MCF 10A (cell line): ENCODE data around the gene LIG3. TPM values are rescaled to one million over a fixed set of nuclear protein-coding genes. Genes with fewer than 3 reads are reported as not detected.

ENCODE experiments used
- BruUV-seq: library from RNA; stranded (reverse); fragments of 400-500 nt; replicated peaks from 2 replicates; lab custom pipeline; 2021; lab: Mats Ljungman, UMichigan
- CTCF ChIA-PET: fragments of 300-600 bp; sonication (Branson Sonifier 250); formaldehyde crosslinking; extraction: SDS; loops from one replicate; lab custom pipeline; 2021; ENCODE audit warnings: antibody characterized with exemption, inconsistent platforms; lab: Yijun Ruan, JAX
- POLR2A ChIA-PET: fragments of 300-600, 350-650 bp; sonication (Branson Sonifier 250); formaldehyde crosslinking; extraction: SDS; loops from one replicate; lab custom pipeline; 2020; ENCODE audit warnings: antibody characterized with exemption, inconsistent platforms; lab: Yijun Ruan, JAX
- DNase-seq: peaks from one replicate; pipeline ENCODE4 v3.0.0-alpha.2; 2018; ENCODE audit not compliant: unreplicated experiment
- H3K27ac Mint-ChIP-seq: one replicate; pipeline ENCODE4 v1.8.0; 2022; ENCODE audit warnings: mild to moderate bottlenecking, low read depth, mixed read lengths; ENCODE audit not compliant: unreplicated experiment
- H3K27me3 Mint-ChIP-seq: one replicate; pipeline ENCODE4 v1.8.0; 2022; ENCODE audit warnings: mixed read lengths; ENCODE audit not compliant: insufficient read depth, unreplicated experiment
- H3K36me3 Mint-ChIP-seq: one replicate; pipeline ENCODE4 v1.8.0; 2022; ENCODE audit warnings: mild to moderate bottlenecking, moderate library complexity, mixed read lengths; ENCODE audit not compliant: insufficient read depth, unreplicated experiment
- H3K4me1 Mint-ChIP-seq: one replicate; pipeline ENCODE4 v1.8.0; 2022; ENCODE audit warnings: mixed read lengths; ENCODE audit not compliant: insufficient read depth, unreplicated experiment
- H3K4me3 Mint-ChIP-seq: one replicate; pipeline ENCODE4 v1.8.0; 2022; ENCODE audit warnings: mild to moderate bottlenecking, moderate library complexity, mixed read lengths; ENCODE audit not compliant: unreplicated experiment
- H3K9me3 Mint-ChIP-seq: one replicate; pipeline ENCODE4 v1.8.0; 2022; ENCODE audit warnings: mixed read lengths; ENCODE audit not compliant: unreplicated experiment
- intact Hi-C: fragments of 100-400 bp; cut with micrococcal nuclease; formaldehyde crosslinking; loops from 2 replicates; pipeline ENCODE4 v1.14.1; 2022
- total RNA-seq: library from RNA; stranded (reverse); gene quantifications from 2 replicates; pipeline ENCODE4 v1.2.3, GENCODE V29; 2022
- TF ChIP-seq, protein P1 (sequence below): fragments of 200-600 bp; IDR thresholded peaks from one replicate; pipeline ENCODE4 v1.8.0; 2022; ENCODE audit warnings: antibody characterized with exemption, mild to moderate bottlenecking; ENCODE audit not compliant: unreplicated experiment

The LIG3 gene
- total RNA-seq, 1 experiment from 2014 or later, result 39.7 TPM

DNA sequence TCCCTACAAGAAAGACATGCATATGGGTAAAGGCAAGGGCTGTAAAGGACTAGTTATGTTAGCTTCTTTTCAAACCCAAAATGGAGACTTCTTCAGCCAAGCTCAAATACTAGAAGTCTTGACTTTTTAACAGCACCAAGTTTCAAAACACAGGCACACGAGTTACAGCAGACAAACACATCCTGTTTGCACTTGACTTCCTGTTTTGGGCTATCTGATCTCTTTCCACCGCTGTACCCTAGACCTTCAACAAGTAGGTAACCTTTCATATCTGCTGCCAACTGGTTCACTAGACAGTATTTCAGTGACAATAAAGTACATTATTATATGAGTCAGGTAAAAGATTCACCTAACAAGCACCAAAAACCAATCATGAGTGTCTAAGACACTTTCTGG is 70.9 kb downstream of the LIG3 start:
- no peak for DNase-seq
- CTCF ChIA-PET, result no interaction called here
- intact Hi-C loops, result no loop called here
- H3K4me3 Mint-ChIP-seq, result no peak overlapping the region
- peaks cover 20% of the 10 kb centered on the region for H3K4me1 Mint-ChIP-seq
- no peaks in the 10 kb centered on the region for H3K27me3 Mint-ChIP-seq
- no peaks in the 10 kb centered on the region for H3K36me3 Mint-ChIP-seq
- TF ChIP-seq, protein P1, sequence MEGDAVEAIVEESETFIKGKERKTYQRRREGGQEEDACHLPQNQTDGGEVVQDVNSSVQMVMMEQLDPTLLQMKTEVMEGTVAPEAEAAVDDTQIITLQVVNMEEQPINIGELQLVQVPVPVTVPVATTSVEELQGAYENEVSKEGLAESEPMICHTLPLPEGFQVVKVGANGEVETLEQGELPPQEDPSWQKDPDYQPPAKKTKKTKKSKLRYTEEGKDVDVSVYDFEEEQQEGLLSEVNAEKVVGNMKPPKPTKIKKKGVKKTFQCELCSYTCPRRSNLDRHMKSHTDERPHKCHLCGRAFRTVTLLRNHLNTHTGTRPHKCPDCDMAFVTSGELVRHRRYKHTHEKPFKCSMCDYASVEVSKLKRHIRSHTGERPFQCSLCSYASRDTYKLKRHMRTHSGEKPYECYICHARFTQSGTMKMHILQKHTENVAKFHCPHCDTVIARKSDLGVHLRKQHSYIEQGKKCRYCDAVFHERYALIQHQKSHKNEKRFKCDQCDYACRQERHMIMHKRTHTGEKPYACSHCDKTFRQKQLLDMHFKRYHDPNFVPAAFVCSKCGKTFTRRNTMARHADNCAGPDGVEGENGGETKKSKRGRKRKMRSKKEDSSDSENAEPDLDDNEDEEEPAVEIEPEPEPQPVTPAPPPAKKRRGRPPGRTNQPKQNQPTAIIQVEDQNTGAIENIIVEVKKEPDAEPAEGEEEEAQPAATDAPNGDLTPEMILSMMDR, result no peak
- H3K27ac Mint-ChIP-seq, result no peak overlapping the region
- POLR2A ChIA-PET, result interaction anchor here (1.0 kb wide), 1 partner anchor 193 kb away, joined by 3 read pairs; no protein-coding TSS in a partner anchor
- no peaks in the 10 kb centered on the region for H3K9me3 Mint-ChIP-seq
- no TSS peak for BruUV-seq

- H3K4me3 Mint-ChIP-seq, result no peak overlapping the region
- no peak overlapping the region for H3K27ac Mint-ChIP-seq
- no peak for DNase-seq
- intact Hi-C loops, result no loop called here
- no peaks in the 10 kb centered on the region for H3K27me3 Mint-ChIP-seq
- H3K4me1 Mint-ChIP-seq, result peaks cover 15% of the 10 kb centered on the region
- no peaks in the 10 kb centered on the region for H3K36me3 Mint-ChIP-seq
- TF ChIP-seq, protein P1, result no peak
- H3K9me3 Mint-ChIP-seq, result no peaks in the 10 kb centered on the region
- BruUV-seq, result no TSS peak
- ChIA-PET CTCF (interaction anchor here (0.6 kb wide), 1 partner anchor 11 kb away, joined by 6 read pairs; no protein-coding TSS in a partner anchor), POLR2A (interaction anchor here (1.0 kb wide), 1 partner anchor 193 kb away, joined by 3 read pairs; no protein-coding TSS in a partner anchor)
Measured at GRCh38 chr17:35051579-35052240, 71.4 kb downstream of the LIG3 start.

DNA sequence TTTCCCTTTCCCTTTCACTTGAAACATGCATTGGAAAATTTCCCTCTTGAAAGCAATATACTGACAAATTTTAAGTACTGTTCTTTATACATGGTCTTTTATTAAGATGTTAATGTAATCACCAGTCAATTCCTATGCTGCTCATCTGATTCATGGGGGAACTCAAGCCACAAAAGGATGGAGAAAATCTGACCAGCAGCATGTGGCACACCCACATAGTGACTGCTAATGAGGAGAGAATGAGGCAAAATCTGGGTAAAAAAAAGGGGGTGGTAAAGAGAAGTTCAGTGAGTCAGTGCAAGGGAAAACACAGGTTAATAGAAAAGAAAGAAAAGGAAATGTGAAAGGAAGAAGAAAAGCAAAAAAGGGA is 71.9 kb downstream of the LIG3 start:
- Mint-ChIP-seq H3K9me3 (no peaks in the 10 kb centered on the region), H3K27me3 (no peaks in the 10 kb centered on the region), H3K4me3 (no peak overlapping the region), H3K4me1 (peaks cover 11% of the 10 kb centered on the region), H3K36me3 (no peaks in the 10 kb centered on the region), H3K27ac (no peak overlapping the region)
- TF ChIP-seq, protein P1, result no peak
- BruUV-seq, result no TSS peak
- DNase-seq, result no peak
- intact Hi-C loops, result no loop called here
- ChIA-PET POLR2A (interaction anchor here (0.7 kb wide), 1 partner anchor 45 kb away, joined by 3 read pairs; no protein-coding TSS in a partner anchor), CTCF (no interaction called here)

DNA sequence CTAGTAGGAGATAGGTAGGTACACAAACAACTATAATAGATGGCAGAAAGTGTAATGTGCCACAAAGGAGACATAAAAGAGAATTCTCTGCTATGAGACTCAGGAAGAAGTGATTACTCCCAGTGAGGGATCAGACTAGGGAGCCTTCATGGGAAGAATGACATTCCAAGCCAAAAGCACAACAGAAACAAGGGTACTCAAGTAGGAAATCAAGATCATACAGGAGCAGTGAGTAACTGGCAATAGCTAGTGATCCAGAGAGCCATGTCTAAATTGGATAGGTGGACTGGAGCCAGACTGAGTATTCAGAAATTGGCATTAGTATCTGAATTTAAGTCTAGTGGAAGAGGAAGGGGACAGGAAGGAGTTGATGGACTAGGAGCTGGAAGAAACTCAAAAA is 72.5 kb downstream of the LIG3 start:
- peaks cover 11% of the 10 kb centered on the region for H3K4me1 Mint-ChIP-seq
- CTCF ChIA-PET, result interaction anchor here (0.6 to 1.2 kb wide), 3 partner anchors 10 to 1376 kb away, joined by 3 to 7 read pairs (median 3); partner anchors contain the start of gene RFFL
- intact Hi-C loops, result no loop called here
- TF ChIP-seq, protein P1, result no peak
- H3K36me3 Mint-ChIP-seq, result no peaks in the 10 kb centered on the region
- no peak for DNase-seq
- H3K4me3 Mint-ChIP-seq, result no peak overlapping the region
- no peaks in the 10 kb centered on the region for H3K9me3 Mint-ChIP-seq
- no peak overlapping the region for H3K27ac Mint-ChIP-seq
- BruUV-seq, result no TSS peak
- POLR2A ChIA-PET, result interaction anchor here (0.7 to 1.3 kb wide), 2 partner anchors 15 to 45 kb away, joined by 3 read pairs; no protein-coding TSS in a partner anchor
- no peaks in the 10 kb centered on the region for H3K27me3 Mint-ChIP-seq
